ENCODE data around the gene MYH14.

Gene MYH14

DNA sequence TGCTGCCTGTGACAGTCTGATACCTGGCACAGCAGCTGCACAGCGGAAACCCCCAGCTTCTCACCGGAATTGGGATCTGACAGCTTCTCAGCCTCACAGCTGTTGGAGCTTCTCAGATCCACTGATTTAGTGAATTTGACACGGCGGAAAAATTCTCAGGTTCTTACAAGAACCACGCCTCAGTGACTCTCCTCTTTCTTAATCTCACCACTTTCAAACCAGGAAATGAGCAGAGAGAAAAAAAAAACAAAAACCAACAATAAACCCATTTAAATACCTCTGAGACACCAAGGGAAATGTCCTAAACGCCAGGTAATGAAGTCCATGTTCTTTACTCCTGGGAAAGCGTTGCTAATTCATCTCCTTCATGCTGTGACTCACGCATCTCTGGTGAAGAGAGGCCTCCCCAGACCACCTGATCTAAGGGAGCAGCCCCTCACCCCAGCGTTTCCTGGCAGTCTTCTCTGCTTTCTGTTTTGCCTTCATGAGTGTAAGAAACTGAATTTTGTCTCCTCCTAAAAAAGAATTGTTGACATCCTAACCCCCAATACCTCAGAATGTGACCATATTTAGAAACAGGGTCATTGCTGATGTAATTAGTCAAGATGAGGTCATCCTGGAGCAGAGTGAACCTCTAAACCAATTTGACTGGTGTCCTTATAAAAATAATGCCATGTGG, 24.4 kb upstream of the MYH14 start:
- H3K27ac ChIP-seq, result no peak overlapping the region
- TF ChIP-seq ZFX (IDR thresholded peaks at IDR 0.05), result no peak
- no peak for TF ChIP-seq CTCF (conservative IDR thresholded peaks at IDR 0.05)

- no peak overlapping the region for H3K27ac ChIP-seq
- no peak for TF ChIP-seq ZFX (IDR thresholded peaks at IDR 0.05)
Observed at GRCh38 chr19:50181121-50181520, 22.3 kb upstream of the MYH14 start.

DNA sequence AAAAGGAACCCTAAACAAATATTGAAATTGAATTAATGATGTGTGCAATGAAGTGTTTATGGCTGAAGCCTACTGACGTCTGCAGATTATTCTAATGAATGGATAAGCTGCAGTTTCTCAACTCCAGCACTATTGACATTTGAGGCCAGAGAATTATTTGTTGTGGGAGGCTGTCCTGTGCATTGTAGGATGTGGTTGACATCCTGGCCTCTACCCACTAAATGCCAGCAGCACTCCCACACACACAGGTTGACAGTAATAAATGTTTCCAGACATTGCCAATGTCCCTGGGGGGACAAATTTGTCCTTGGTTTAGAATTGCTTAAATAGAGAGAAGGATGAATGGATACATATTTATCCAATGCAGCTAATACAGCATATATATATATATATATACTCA, 19.2 kb upstream of the MYH14 start:
- H3K27ac ChIP-seq, result no peak overlapping the region
- TF ChIP-seq CTCF (conservative IDR thresholded peaks at IDR 0.05) (no peak), ZFX (IDR thresholded peaks at IDR 0.05) (no peak)

- no peak overlapping the region for H3K27ac ChIP-seq
- TF ChIP-seq ZFX (IDR thresholded peaks at IDR 0.05), result no peak
- no peak for TF ChIP-seq CTCF (conservative IDR thresholded peaks at IDR 0.05)
Observed at GRCh38 chr19:50187937-50188336, 15.5 kb upstream of the MYH14 start.

DNA sequence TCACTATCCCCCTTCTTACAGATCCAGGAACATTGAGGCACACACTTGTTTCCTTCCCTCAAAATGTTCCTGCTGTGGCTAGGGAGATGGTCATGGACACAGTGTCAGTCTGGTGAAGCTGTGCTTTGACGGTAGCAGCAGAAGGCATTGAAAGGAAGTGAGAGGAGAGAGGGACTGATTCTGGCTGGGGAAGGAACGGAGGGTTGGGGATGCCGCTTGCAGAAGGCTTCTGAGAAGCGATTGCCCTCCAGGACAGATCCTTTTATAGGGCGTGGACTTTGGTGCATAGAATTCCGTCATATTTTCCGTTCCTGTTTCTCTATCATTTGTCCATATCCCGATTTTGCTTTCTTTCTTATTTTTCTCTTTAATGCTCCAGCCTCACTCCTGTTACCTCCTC, 14.1 kb upstream of the MYH14 start:
- no peak for TF ChIP-seq ZFX (IDR thresholded peaks at IDR 0.05)
- TF ChIP-seq CTCF (conservative IDR thresholded peaks at IDR 0.05), result no peak
- no peak overlapping the region for H3K27ac ChIP-seq

- H3K27ac ChIP-seq, result no peak overlapping the region
- TF ChIP-seq CTCF (conservative IDR thresholded peaks at IDR 0.05) (no peak), ZFX (IDR thresholded peaks at IDR 0.05) (no peak)
Observed at GRCh38 chr19:50190439-50190891, 13.0 kb upstream of the MYH14 start.

- TF ChIP-seq ZFX (IDR thresholded peaks at IDR 0.05) (no peak), CTCF (conservative IDR thresholded peaks at IDR 0.05) (no peak)
Observed at GRCh38 chr19:50191216-50191615, 12.2 kb upstream of the MYH14 start.

More at GRCh38 chr19:50191216-50191615, 12.2 kb upstream of the MYH14 start:
- H3K27ac ChIP-seq, result no peak overlapping the region
